GM18526 (cell line): Measurements from ENCODE around the gene MYO9A.

Experiments used
- POLR2A ChIP-seq: IDR thresholded peaks from 3 replicates; pipeline ENCODE4 v1.6.1; 2011; ENCODE audit not compliant: insufficient read length; ENCODE audit errors: extremely low read depth

Gene MYO9A

DNA sequence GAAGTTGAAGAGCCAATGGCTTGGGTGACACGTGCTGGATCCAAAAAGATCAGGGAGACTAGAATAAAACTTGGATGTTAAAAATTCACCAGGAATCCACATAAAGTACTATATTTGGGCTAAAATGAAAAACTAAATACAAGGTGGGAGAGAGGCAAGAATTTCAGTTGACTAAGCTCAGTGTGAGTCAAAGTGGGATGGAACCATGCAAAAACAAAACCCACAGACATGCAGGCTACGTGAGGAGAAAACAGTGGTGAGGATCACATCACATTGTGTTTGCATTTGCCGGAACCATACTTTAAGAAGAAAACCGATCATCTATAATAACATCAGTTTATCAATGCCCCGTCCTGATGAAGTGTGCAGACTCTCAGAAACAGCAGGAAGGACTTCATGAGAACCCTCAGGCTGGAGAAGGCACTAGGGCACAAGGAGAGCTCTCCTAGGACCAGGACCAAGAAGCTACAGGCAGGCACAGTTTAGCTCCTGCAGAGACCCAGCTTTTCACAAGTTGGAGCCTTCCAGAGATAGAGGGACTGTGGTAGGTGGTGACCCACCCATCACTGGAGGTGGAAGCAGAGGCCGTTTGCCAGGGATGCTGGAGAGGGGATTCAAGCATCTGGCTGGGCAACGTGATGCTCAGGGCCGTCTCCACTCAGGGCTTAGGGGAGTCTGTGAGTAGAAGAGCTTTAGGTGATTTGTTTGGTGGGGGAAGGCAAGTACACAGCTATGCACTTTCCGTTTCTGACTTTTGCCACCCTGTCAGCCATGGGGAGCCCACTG, 336.6 kb downstream of the MYO9A start:
- TF ChIP-seq POLR2A, result no peak

DNA sequence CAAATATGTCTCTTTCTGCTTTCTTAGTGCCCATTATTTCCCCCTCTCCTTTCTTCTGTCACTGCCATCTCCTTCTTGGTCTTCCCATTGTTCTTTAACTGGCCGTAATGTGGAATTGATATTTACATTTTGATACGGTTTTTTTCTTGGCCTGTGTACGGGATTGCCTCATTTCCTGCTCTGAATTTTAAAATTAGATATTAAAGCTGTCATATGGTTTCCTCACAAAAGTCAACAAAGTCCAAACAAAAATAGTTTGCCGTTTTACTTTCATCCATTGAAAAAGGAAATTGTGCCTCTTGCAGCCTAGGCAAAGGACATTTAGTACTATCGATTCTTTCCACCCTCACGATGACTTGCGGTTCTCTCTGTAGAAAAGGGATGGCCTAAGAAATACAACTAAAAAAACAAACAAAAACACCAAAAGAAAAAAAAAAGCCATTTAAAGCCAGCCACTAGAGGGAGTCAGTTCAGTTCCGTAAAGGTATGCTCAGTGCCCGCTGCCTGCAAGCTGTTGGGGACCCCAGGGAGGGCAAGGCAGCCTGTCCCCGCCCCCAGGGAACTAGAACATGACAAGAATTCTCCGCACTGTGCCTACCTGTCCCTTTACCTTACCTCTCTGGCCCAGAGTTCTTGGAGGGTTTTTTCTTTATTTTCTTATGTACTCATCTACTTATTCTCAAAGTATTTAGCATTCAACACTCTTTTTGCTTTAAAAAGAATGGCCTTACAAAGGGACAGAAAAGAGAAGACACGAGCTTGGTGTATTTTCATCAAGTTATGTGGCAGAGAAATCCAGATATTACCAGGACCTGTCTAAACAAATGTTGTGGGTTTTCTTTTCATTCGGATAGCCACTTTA, 337.6 kb downstream of the MYO9A start:
- no peak for TF ChIP-seq POLR2A

- TF ChIP-seq POLR2A, result no peak
Observed at GRCh38 chr15:71779073-71779797, 338.7 kb downstream of the MYO9A start.

GRCh38 chr15:71777216-71777943, 340.6 kb downstream of the MYO9A start:
- no peak for TF ChIP-seq POLR2A

DNA sequence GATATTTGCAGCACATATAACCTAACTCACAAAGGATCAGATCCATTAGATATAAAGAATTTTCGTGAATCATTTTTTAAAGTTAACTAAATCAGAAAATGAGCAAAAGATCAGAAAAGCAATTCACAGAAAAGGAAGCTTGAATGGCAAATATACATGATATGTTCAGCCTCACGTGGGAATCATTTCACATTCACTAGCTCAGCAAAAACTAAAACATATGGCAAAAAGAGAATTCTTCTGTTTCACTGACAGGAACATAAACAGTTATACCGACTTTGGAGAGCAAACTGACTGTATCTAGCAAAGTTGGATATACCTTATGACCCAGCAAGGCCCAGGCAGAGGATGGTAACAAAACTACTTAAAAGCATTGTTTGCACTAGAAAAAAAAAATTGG, 341.6 kb downstream of the MYO9A start:
- TF ChIP-seq POLR2A, result no peak

DNA sequence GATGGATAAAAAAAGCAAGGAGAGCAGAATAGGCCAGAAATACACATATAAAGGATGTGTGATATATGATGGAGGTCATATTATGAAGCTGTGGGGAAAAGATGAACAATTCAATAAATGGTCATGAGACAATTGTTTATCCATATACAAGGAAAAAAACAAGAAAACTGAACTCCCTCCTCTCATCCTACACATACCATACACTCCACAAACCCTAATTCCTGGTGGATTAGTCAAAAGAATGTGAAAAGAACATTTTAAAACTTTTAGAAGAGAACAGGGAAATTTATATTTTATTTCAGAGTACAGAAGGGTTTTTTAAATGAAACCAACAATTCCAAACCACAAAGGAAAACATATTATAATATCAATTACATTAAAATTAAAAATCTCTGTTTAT, 342.1 kb downstream of the MYO9A start:
- TF ChIP-seq POLR2A, result no peak

GRCh38 chr15:71773206-71773859, 344.6 kb downstream of the MYO9A start:
- TF ChIP-seq POLR2A, result no peak
